HG03025 (cell line): ENCODE data around the gene PIN1.

Experiments used
- ATAC-seq: cut with Tn5 transposase; IDR thresholded peaks from one replicate; pipeline ENCODE4 v1.9.1; 2021; ENCODE audit warnings: mild to moderate bottlenecking, moderate library complexity; ENCODE audit not compliant: unreplicated experiment, low FRiP score

Gene PIN1

DNA sequence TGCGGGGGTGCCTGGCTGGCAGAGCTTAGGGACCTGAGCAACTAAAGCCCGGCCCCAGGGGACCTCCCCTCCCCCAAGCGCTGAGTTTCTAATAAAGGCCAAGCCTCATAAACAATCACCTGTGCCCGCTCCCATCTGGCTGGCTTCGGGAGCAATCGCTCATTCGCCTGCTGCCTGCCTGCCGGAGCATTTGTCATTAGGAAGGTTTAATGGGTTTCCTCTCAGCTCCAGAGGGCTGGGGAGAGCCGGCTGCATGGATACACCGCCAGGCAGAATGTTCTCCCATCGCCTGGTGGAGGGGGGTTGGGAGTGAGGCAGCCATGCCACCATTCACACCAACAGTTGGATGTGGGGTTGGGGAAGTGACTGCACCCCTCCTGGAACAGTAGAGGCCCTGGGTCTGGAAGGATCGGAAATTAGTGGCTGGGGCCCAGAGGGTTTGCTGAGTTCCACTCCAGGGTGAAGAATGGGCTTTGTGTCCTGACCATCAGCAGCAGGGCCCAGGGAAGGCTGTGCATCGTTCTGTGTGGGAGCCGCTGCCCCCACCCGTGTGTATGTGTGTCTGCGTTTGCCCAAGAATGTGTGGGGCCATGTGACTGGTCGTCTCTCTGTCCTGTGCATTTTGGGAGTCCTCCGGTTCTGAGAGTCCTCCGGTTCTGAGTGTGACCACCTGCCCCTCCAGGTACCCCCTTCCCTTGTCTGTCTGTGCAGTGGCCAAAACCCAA is 15.3 kb downstream of the PIN1 start:
- ATAC-seq, result no peak

DNA sequence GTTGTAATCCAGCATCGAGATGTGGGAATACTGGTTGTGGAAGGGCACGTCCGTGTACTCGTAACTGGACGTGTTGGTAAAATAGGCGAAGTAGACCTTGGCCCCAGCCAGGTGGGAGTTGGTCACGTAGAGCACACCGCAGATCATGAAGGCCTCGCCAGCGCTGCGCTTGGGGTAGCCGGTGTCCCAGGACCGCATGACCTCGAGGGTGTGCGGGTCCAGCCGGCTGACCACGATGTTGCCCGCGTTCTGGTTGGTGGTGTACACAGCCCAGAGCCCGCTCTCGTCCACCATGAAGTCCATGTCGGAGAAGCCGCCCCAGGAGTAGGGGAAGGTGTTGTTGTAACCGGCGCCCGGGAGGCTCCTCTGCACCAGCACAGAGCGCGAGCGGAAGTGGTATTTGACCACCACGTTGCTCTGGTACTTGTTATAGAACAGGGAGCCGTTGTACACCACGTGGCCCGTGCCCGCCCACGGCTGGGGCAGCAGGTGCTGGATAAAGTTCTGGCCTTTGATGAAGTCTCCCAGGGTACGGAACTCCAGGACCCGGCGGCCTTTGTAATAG is 19.2 kb downstream of the PIN1 start:
- no peak for ATAC-seq

DNA sequence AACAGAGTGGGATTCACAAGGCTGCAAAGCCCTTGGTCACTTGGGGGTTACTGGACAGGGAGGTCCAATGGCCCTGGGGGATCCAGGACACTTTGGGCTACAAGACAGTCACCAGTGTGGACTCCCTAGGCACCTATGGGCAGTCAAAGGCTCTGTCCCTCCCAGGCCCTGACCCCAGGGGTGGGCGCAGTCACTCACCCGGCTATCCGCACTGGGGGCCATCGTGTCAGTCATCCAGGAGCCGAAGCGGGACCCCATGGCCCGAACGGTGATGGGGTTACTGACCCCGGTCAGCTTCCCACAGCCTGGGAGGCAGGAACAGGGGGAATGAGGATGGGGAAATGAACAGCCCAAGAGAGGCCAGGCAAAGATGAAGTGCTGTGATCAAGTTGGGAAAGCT is 21.5 kb downstream of the PIN1 start:
- ATAC-seq, result no peak

DNA sequence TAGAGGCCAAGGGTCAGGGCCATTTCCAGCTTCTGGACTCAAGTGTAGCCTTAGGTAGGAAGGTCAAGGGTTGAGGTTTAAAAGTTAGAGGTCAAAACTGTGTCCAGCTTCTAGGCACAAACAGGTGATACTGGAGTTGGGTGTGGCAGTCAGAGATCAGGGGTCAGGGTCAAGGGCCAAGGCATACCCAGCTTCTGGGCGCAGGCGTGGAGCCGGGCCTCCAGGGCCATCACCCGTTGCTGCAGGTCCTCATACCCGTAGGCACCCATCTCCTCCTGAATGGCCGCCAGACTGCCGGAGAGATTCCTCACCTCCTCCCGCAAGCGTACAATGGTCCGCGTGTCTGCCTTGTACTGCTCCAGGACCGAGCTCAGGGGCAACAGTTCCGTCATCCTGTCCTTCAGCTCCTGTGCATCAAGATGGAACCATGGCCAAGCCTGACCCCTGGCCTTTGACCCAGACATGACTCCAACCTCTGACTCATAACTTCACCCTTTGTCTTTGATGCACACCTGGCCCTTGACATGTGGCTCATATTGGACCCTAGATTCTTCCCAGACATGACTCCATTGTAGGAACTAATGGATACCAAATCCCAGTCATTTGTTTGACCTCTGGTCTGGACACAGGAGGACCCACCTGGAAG is 22.1 kb downstream of the PIN1 start:
- ATAC-seq, result no peak

DNA sequence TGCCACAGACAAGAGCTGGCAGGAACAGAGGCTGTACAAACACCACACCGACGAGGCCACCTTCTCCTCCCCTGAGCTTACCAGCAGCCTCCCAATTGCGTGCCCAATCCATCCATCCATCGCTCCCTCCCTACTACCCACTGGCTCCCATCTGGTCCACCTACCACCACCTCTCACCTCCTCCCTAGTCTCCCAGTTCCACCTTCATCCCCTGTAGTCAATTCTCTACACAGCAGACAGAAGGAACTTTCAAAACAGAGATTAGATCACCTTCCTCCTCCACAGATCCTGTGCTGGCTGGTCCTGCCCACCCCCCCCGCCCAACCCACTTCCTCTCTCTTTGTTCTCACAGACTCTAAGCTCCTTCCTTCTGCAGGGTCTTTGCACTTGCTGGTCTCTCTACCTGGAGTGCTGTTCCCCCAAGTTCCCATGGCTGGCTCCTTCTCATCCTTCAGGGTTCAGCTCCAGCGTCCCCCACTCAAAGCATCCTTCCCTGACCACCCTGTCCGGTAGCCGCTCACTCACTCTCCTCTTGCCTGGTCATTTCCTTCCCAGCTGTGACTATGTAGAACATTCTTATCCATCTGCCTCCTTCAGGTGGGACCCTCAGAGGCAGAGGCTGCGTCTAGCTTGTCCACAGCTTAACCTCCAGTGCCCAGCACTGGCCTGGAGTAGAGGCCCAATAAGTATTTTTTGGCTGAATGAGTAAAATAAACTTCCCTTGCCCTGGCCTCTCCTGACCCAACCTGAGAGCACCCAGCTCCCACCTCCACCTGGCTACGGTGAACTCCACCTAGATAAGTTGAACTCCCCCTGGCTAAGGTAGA is 23.0 kb downstream of the PIN1 start:
- no peak for ATAC-seq

DNA sequence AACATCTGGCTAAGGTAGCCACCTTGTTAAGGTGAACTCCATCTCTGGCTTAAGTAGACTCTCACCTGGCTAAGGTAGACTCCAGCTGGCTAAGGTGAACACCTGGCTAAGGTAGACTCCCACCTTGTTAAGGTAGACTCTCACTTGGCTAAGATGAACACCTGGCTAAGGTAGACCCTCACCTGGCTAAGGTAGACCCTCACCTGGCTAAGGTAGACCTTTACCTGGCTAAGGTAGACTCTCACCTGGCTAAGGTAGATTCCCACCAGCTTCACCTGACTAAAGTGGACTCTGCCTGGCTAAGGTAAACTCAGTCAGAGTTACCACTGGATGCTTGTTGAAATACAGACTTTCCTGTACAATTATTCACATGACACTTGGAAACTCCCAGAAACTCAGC is 23.6 kb downstream of the PIN1 start:
- no peak for ATAC-seq

DNA sequence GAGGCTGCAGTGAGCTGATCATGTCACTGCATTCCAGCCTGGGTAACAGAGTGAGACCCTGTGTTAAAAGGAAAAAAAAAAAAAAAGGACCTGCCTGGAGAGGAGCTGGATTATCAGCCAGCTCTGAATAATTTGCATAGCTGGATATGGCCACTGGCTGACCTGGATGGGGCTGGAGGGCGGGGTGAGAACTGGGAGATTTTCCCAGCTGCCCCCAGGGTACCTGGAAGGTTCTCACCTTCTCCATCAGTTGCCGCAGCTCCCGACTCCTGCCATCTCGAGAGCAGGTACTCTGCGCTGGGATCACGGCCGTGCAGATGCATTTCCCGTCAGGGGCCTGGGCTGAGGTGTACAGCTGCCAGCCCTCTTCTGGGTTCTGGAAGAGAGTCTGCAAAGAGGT is 25.3 kb downstream of the PIN1 start:
- ATAC-seq, result no peak

DNA sequence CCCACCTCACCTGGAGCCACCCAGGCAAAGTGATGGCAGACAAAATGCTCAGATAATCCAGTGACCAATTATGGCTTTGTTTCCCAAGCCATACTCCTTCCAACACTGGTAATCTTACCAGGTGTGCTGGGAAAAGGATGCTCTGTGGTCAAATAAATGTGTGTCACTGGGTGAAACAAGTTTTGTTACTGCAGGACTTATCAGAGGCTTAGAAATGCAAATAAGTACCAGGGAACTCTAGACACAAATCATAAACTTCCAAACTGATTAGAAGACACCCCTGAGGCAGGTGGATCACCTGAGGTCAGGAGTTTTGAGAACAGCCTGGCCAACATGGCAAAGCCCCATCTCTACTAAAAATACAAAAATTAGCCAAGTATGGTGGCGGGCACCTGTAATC is 26.4 kb downstream of the PIN1 start:
- no peak for ATAC-seq

DNA sequence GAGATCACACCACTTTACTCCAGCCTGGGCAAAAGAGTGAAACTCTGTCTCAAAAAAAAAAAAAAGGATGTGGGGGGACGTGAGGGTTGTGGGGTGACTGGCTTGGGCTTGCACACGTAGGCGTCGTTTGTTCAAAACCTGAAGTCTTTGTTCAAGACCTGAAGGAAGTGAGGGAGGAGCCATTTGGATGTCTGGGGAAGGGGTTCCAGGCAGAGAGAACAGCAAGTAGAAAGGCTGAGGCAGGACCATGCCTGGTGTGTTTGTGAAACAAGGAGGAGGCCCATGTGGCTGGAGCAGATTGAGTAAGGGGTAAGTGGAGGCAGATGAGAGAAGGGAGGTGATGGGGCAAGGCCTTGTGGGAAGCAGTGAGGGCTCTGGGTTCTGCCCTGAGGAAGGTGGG is 27.8 kb downstream of the PIN1 start:
- ATAC-seq, result no peak

DNA sequence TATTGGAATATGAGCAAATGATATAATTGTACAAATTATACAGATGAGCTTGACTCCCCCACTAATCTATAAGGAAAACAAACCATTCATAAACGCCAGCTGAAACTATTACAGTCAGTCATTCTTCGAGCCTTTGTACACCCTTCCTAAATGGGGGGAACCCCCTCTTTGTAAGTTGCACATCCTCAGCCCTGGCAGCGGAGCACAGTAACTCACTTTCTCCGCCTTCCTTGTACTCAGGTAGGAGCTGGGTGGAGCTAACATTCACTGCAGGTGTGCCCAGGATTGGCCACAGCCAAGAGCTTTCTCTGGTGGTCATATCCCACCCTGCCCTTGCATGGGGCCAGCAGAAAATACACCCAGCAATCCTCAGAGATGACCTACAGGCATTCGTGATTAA is 28.6 kb downstream of the PIN1 start:
- no peak for ATAC-seq

DNA sequence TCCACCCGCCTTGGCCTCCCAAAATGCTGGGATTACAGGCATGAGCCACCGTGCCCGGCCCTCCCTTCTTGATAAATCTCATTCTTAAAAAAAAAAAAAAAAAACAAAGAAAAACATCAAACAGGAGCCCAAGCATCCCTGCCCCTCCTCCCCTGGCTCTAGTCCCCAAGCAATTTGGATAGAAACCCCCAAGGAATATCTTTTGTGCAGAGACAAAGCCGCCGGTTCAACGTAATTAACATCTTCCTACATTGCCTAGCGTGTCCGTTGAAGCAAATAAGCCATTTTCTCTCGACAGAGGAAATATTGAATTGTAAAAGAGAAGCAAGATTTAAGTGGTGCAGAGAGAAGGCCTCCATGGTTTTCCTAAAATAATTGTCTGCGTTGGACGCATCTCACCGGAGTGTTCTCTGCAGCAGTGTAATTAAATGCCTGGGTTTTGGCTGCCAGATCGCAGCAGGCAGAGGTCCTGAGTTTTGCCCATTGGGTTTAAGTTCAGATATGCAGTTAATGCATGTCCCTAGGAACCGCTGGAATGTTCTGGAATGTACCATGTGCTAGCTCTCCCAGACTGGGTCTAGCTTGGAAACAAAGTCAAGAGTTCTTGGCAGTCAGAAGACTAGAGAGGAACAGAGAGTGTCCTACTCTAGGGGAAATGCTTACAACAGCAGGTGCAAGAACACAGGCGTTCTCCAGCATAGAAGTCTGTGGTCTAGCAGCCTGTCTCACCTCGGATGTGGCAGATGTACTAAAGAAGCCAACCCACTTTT is 30.8 kb downstream of the PIN1 start:
- no peak for ATAC-seq

DNA sequence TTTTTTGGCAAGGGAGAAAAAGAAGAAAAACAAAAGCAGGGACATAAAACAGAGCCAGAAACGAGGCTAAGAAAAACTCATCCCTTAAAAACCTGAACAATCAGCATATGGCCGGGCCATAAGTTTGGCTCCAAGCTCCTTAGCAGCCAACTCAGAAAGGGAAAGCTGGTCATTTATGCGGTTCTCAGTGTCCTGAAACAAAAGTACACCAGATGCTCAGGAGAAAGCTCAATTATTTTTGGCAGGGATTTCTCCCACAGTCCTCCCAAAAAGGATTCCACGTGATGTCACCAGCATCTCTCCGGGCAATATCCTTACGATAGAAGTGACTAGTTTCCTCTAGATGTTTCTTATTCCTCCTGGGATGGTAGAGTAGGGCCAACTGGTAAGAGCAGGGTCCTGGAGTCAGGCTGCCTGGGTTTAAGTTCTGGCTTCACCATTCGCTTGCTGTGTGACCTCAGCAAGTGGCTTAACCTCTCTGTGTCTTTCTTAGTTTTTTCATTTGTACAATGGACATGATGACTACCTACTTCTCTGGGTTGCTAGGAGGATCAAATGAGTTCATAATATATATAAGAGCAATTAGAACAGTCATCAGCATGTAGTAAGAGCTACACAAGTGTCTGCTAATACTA is 34.0 kb downstream of the PIN1 start:
- no peak for ATAC-seq

DNA sequence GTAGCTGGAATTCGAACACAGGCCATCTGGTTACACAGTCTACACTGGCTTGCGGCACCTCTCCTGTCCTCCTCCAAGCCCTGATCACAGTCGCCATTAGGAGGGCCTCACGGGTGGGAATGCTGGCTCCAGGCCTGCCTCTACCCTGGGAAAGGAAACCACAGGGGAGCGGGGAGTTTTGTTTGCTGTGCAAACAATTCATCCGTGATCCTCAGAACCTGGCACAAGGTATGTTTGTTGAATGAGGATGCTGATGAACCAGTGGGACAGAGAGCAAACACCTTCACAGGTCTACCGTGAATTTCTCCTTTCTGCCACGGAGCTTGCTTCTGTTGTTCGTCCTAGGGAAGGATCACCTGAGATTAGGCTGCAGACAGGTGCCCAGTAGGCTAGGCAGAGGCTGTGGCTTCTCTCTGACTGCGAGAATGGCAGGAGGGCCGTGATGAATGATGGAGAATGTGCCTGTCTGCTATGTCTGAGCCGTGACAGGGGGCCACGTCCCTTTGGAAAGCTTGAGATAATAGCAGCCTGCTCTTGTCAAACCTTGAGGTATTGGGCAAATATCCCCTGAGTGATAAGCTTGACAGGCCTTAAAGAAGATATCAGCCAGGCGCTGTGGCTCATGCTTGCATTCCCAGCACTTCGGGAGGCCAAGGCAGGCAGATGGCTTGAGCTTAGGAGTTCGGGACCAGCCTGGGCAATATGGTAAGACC is 36.7 kb downstream of the PIN1 start:
- ATAC-seq, result no peak

DNA sequence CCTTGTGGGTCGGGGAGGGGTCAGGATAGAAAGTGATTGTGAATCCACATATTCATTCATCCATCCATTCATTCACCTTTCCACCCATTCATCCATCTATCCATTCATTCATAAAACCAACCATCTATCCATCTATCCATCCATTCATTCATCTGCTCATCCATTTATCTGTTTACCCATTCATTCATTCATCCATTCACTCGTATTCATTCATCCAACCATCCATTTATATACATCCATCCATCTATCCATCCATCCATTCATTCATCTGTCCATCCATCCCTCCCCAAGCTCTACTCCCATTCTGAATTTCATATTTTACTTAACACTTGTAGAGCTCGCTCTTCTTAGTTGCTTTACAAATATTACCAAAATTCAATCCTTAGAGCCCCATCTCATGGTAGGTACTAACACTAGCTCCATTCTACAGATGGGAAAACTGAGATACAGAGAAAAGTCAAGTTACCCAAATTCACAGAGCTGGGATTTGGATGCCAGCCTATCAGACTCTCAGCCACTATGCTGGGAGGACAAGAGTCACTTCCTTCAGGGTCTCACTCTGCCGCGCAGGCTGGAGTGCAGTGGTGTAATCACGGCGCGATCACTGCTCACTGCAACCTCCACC is 37.6 kb downstream of the PIN1 start:
- ATAC-seq, result no peak

DNA sequence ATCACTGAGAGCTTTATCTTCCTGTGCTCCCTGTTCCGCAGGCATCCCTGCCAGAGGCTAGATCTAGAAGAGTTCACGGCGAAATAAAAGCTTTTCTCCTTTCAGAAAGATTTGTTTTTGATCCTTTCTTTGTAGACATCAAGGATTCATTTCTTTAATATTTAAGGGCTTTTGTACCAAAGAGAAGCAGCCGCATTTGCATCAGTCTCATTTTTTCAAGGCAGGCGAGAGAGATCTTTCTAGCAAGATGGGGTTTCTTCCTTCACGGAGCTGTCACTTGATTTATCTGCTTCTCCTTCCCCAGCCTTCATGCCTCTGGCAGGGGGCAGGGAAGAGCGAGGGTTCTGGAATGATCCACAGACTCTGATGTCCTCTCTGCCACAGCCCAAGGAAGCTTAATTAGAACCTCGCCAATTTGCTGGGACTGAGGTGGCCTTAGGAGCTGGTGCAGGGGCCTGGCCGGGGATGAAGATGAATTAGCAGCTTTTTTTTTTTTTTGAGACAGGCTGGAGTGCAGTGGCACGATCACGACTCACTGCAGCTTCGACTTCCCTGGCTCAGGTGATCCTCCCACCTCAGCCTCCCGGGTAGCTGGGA is 40.0 kb downstream of the PIN1 start:
- no peak for ATAC-seq

DNA sequence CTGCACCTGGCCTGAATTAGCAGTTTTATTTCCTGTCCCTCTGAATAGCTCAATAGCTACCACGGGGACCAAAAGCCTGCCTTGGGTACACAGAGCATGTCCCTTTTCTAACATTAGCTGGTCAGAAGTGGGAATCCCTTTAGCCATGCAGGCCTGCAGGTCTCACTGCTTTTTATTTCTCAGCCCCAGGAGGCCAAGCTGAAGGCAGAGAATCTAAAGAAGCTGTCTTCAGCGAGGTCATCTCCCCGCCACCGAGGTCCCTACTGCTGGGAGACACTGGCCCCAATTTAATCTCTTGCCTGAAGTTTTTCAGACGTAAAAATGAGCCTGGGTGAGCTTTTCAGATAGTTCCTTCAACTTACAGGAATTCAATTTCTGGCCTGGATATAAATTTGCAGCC is 40.7 kb downstream of the PIN1 start:
- ATAC-seq, result no peak

DNA sequence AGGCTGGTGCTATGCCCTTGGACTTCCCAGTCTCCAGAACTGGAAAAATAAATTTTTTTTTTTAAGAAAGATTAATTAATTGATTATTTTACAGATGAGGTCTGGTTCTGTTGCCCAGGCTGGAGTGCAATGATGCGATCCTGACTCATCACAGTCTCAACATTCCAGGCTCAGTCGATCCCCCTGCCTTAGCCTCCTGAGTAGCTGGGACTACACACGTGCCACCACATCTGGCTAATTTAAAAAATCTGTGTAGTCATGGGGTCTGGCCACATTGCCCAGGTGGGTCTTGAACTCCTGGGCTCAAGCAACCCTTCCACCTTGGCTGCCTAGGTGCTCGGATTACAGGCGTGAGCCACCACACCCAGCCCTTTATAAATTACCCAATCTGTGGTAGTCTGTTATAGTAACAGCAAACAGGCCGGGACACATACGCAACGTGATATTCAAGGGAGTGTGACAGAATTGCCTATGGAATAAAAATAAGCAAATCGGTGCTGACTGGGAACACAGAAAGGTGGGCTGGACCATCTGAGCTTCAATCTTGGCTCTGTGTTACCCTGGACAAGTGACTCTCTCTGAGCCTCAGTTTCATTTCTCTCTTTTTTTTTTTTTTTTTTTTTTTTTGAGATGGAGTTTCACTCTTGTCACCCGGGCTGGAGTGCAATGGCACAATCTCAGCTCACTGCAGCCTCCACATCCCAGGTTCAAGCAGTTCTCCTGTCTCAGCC is 42.8 kb downstream of the PIN1 start:
- ATAC-seq, result no peak
